Activated effector memory CD4-positive, alpha-beta T cell treated with Interleukin-2 at 50 U/mL for 16 hours (primary cell): ENCODE data around the gene EYA4.
"Not testable (repeated sequence)": the region's sequence is repeated elsewhere in the genome, so short reads cannot be mapped to it uniquely, and the experiment has no call there.

Experiments
- DNase-seq: peaks from one replicate; pipeline ENCODE4 v3.0.0-alpha.2; 2020

The EYA4 gene

DNA sequence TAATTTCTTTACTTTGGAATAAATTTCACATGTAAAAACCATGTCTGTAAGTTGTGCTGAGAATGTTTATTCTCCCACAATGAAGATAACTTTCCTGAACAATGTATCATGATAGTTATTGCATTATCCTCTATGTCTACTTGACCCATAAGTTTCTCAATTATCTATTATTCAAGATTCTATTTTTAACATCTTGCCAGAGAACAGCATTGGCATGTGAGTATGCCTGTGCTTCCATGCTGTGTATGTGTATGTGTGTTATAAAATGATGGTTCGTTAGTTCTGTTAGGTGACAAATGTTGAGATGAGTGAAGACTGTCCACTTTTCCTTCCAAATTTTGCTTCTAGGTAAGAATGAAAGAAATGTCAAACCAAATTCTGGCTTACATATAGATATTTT, 111.9 kb downstream of the EYA4 start:
- no peak for DNase-seq

DNA sequence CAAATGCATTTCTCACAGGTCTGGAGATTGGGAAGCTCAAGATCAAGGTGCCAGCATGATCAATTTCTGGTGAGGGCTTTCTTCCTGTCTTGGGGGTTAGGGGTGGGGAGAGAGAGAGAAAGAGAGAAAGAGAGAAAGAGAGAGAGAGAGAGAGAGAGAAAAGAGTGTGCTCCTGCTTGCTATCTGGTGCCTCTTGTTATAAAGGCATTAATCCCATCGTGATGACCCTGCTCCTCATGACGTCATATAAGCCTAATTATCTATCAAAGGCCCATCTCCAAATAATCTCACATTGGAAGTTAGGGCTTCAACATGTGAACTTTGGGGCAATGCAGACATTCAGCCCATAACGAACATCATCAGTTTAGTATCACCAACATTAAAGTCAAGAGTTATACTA, 114.8 kb downstream of the EYA4 start:
- DNase-seq = no peak

DNA sequence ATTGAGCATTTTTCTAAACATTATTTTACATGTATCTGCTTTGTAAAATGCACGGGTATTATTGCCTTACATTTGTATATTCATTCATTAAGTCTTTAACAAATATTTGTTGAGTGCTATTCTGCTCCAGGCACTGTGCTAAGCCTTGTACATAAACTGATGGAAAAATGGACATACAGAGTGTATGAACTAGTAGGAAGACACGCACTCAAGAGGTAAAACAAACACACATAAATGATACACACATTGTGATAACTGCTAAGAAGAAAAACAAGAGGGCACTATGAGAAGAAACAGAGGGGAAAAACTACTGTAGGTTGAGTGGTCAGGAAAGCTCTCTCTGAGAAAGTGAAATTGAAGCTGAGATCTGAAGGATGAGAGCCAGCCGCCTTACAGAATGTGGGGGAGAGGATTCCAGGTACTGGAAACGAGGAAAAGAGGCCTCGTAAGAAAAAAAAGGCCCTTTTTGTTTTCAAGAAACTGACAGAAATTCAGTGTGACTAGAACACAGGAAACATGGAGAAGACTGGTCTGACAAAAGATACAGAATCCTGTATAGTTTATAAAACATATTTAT, 117.5 kb downstream of the EYA4 start:
- DNase-seq = no peak

DNA sequence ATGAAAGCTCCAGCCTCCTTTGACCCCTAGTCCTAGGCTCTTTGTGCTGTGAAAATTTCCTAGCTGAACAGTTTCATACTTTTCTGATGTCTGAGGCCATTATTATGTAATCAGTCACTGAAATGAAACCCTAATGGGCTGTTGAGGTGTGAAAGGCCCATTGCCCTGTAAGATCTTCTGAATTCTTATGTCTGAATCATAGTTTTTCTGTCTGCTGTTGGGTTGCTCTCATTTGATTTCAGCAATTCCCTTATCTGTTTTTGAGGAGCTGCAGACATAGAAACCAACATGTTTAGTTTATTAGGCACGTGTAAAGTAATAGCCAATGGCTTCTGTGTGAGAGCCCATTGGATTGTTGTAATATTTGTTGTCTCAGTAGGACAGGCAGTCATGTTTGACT, 118.1 kb downstream of the EYA4 start:
- DNase-seq = no peak

DNA sequence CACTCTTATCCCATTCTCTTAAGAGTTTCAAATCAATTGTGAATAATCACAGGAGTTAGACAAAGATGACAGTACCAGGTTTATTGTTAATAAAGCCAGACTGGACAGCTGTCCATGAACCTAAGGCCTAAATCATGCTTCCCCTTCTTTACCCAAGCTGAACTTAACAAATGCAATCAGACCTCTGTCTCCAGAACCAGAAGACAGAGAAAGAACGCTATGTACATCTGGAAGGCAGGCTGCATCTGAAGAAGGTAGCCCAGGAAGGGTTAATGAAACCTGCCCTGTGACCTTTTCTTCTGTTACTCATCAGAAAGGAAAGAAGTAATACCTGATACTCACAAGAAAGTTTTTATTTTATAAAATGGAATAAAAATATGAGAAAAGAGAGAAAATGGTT, 118.6 kb downstream of the EYA4 start:
- DNase-seq = no peak

DNA sequence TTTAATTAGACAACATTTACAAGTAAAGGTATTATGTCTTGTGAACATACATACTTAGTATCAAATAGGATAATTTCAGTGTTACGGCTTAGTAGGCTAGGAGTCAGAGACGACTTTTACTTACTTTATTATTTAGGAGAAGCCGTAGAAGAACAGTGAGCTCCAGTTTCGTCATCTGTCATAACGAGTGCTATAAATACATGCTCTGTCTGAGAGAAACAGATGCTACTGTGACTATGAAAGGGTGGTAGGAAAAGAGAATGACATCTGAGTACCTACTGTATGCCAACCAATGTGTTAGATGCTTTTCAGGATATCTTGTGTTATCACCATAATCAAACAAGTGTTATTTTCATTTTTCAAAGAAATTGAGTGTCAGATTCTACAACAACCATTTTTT, 119.0 kb downstream of the EYA4 start:
- DNase-seq = no peak

DNA sequence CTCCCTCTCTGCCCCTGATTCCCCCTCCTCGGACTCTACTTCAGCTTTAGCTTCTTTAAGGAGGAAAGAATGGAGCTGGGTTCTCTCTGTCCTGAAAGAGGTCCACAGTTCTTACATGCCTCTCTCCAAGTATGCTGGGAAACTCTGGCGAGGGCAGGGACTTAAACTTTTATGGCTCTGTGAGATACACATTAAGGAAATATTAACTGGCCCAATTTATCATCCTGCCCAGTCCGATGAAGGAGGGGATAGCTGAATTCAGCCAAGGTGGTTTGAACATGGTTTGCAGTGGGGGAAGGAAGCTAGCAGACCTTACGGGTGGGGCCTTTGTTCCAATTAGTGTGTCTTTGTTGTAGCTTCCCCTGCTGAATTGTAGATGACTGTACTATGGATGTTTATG, 121.7 kb downstream of the EYA4 start:
- no peak for DNase-seq

DNA sequence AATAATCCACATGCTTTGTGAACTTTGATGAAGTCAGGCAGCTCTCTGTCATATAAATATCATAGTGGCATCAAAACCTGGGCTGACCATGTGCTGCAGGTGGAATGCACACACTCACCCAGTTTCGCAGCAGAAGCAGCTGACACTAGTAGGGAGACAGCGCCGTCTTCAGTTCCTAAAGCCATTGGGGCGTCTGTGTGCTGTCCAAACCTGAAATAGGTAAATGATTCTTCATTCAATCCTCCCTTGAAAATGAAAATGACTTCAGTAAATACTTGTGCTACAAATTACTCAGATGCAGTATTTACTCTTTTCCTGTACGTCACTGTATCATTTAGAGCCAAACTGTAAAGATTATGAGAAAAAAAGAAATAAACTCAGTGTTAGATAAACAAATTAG, 127.5 kb downstream of the EYA4 start:
- no peak for DNase-seq

DNA sequence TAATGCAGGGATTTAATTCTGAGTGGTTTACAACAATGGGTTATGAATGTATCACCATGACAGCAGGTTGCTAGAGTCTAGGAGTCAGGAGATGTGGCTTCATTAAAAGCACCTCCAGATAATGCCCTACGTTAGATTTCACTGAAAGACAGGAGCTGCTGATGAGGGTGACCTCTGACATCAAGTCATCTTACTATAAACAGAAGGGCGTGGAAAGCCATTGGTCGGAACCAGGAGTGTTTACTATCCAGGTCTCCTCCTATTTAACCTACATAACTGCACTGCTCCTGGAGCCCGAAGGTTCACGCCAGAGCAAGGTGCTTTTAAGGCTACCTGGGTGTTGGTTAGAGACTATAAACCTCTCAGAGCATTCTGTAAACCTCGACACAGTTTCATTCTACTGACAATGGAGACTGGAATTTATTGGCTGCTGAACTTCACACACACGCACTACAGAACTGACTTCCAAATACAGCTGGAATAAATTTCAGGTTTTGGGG, 128.7 kb downstream of the EYA4 start:
- no peak for DNase-seq

DNA sequence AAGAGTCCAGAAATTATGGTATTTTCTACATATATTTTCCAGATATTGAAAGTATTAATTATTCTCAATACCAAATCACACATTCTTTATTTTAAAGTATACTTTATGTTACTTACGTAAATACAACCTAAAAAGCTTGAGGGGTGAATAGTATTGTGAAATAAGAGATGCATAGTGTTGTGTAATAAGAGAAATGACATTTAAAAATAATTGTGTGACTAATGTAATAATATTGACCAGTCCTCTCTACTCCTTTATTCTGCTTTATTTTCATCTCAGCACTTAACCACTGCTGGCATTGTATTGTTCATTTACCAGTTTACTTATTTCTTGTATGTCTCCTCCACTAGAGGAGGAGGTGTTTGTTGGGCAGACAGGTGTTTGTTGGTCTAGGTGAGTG, 135.6 kb downstream of the EYA4 start:
- no peak for DNase-seq

DNA sequence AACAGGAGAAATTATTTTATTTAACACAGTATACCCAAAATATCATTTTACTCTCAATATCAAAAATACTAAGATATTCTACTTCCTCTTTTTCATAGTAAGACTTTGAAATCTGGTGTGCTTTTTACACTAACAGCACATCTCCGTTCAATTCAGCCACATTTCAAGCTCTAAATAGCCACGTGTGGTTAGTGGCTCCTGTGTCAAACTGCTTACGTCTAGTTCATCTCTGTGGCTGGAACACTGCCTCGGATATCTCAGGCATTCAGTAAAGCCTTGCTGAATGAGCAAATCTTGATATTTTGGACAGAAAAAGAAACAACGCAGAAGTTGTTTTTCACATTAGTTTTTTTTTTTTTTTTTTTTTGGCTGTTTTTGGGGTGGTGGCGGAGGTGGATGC, 136.1 kb downstream of the EYA4 start:
- no peak for DNase-seq

DNA sequence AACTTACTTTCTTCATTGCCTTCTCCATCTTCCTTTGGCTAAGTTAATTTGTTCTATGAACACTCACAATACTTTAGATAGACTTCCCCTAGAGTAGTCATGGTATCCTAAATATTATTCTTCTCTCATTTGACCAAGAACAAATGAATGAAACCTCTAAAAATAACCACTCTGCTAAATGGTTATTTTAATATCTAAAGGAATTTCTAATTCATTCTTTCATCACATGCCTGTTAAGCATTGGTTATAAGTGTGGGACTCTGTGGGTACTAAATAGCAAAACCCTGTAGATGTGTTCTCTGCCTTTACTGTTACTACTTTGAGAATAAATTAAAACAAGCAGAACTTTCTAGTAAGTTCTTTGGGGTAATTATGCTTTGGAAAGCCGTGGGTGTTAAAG, 138.9 kb downstream of the EYA4 start:
- no peak for DNase-seq

DNA sequence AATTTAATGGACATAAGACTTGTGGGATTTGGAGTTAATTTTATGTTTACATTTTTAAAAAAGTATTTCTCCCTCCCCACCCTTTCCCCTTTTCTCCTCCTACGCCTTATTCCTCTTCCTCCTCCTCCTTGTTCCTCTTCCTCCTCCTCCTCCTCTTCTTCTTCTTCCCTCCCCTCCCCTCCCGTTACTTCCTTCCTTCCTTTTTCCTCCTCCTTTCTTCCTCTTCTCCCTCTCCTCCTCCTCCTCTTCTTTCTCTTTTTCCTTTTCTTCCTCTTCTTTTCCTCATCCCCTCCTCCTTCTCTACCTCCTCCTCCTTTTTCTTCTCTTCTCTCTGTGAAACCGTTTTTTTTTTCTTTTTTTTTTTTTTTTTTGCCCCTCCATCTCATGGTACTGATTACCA, 139.6 kb downstream of the EYA4 start:
- no peak for DNase-seq

DNA sequence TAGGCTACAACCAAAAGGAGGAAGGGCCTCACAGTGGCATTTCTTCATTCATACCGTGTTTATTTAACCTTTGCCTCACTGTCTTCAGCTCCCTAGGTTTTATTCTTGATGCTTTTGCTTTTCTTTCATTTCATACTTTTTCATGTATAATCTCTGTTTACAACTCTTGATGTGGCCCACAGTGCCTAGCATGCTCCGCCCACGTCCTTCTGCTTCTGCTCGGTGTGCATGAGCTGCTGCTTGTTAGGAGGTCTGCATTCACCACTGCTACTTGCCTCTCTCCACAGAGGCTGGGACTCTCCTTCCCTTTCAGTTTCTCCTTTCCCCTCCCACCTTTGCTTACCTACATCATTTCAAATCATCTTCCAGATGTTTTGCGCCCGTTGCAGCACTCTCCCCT, 147.6 kb downstream of the EYA4 start:
- no peak for DNase-seq

DNA sequence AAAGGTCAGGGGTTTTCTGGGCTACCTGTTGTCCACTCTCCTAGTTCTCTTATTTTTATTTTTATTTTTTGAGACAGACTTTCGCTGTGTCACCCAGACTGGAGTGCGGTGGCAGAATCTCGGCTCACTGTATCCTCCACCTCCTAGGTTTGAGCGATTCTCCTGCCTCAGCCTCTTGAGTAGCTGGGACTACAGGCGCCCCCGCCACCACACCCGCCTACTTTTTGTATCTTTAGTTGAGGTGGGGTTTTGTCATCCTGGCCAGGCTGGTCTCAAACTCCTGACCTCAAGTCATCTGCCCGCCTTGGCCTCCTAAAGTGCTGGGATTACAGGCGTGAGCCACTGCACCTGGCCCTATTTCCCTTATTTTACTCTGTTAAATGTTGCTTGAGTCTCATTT, 149.0 kb downstream of the EYA4 start:
- DNase-seq = no peak

DNA sequence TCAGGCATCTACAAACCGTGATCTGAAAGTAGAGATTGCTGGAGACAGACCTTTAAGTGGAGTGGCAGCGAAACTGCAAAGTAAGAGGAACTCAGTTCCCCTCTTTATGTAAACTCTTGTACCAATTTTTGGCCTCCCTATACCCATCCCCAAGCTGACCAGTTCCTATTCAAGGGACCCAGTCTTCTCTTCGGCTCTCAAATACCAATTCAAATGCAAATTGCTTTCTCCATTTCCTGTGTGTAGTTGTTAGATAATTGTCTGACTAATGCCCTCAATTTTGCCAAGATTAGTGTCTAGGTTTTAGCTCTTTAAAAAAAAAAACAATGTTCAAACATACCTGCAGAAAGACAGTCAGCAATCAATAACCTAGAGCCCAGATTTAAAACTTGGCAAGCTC, 150.9 kb downstream of the EYA4 start:
- DNase-seq = no peak

DNA sequence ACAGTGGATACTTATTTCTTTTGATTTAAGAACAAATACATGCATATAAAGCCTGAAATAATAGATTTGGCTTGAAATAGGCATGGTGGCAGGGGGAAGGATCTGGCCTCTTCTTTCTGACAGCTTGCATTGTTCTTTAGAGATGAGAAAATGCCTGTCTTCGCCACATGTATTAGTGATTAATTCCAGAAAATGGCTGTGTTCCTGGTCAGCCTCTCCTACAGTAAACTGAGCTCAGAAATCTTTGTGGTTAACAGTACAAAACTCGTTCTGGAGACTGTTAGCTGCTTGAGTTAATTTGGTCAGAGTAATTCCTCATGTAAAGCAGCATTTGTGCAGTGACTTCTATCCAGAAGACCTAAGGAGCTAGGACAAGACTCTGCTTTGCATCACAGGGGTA, 151.5 kb downstream of the EYA4 start:
- DNase-seq = no peak

DNA sequence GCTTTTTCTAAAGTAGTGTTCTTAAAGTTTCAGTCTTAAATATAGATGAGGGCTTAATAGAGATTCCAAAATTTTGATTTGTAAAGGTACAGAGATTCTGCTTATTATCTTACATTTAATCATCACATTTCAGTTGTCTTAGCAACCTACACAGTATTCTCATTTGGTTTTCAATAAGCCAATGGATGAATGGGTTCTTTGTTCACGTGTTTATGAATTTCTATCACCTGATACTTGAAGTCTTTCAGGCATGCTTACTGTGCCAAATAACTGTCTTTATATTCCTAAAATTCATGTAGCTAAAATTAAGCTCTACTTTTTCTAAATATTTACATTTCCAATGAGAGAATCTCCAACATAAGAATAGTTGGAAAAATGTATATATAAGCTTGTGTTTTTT, 152.7 kb downstream of the EYA4 start:
- DNase-seq = no peak

DNA sequence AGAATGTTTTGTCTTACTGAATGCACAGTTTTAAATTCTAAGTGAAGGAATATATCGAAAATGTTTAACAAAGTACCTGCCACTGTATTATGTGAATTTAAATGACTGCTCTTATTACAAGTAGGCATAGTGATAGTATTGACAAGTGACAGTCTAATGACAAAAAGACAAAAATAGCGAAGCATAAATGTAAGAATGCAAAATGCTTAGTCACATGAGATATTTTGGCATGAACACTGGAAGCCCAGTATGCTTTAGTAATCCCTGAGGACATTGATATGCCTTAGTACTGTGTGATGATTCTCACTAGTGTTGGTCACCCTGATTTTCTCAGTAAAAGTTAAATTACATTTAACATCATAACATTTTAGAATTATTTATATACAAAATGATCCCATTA, 153.5 kb downstream of the EYA4 start:
- DNase-seq = no peak

DNA sequence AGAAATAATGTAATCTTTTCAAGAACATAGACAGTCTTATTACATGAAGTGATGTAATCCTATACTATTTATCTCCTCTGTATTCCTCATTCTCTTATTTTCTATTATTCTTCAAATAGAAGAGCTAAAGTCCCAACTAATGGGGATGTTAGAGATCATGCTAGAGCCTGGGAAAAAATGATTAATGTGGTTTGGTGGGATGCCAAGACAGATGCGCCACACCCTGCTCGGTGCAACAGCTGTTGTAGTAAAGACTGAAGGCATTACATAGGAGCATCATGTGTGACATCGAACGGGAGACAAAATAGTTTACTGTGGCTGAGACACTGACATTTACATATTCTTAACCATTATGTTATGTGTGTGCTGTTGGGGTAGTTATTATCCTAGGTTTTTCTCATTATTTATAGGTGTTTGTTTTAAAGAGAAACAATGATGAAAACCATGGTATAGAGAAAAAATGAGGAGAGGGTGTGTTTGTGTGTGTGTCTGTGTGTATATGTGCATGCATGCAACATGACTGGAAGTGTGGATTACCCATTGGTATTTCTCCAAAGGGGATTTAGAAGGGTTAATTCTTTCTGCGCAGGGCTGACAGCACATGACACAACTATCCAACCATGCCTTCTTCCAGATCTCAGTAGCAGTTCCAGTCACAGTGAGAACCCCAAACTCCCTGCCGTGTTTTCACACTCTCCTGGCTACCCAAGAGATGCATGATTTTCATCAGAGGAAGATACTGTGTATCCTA, 155.3 kb downstream of the EYA4 start:
- DNase-seq = no peak

DNA sequence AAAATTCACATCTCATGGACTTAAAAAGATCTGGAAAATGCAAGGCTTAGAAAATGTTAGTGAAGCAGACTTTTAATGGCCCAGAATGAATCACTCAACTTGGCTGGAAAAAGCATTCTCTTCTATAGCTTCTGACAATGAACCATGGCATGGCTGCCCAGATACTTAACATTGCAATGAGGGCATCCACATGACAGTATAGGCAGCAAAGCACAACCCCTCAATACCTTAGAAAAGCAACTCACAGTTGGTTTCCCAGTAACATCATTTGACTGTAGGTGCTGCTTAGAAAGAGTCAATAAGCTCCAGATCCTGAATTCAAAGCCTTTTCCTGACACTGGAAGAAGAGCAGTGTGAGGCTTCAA, 155.8 kb downstream of the EYA4 start:
- no peak for DNase-seq

DNA sequence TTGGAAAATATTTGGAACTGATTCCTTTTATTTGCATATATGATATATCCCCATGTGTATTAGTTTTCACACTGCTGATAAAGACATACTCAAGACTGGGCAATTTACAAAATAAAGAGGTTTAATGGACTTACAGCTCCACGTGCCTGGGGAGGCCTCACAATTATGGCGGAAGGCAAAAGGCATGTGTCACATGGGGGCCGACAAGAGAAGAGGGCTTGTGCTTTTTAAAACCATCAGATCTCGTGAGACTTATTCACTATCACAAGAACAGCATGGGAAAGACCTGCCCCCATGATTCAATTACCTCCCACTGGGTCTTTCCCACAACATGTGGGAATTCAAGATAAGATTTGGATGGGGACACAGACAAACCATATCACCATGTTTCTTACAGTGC, 156.4 kb downstream of the EYA4 start:
- not testable (repeated sequence) for DNase-seq

DNA sequence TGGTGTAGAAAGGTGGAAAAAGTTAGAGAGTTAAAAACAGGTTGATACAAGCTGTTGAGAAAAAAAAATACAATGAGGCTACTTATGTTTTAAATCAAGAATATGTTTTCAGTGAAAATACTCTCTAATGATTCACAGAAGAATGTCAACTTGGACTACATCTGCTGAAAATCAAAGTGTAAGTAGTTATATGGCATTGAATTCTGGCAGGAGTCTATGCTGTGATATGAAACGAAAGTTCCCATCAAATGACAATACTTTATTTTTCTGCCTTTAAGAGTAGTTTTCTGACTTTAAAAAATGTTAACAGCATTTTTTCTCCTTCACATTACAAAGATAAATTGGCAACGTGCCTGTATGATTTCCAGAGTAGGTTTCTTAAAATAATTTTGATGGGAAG, 158.3 kb downstream of the EYA4 start:
- no peak for DNase-seq

DNA sequence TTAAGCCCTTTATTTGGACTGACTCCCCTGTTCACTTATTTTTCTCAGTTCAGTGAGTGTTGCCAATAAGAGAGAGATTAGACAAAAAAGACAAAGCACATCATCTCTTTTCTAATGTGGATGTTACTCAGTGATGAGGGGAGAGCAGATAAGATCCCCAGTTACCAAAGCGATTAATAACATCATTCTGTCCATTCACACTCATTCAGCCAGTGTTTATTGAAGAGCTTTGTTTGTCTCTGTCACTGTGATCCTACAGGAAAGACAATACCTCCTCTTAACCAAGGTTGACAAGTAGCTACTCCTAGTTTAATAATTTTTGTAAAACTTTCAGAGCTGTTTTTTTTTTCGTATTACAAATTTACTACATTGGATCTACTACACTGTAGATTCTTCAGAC, 163.0 kb downstream of the EYA4 start:
- DNase-seq = no peak

DNA sequence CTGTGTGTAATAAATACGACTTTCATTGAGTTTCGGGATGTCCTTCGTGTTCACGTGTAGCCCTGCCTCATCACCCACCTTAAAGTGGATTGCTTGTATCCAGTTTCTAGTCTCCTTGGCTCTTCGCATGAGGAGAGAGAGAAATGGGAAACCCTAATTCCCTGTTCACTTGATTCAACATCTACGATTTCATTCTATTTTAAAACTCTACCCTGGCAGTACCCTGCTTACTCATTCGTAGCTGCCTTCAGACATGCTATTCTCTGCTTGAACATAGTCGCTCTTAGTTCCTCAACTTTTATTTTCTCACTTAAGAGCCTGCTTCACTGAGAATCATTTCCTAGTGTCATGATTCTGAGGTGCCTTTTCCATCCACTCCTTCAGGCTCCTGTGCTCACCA, 163.6 kb downstream of the EYA4 start:
- DNase-seq = no peak
